WTC11 (cell line): ENCODE measurements around the gene MTA2.

Experiments
- CTCF ChIP-seq: fragments of 200-600 bp; IDR thresholded peaks from 2 replicates; pipeline ENCODE4 v1.8.0; 2022; ENCODE audit warnings: antibody characterized with exemption
- E2F1 ChIP-seq: sonication (generic); formaldehyde crosslinking; IDR thresholded peaks from 2 replicates; pipeline ENCODE4 v1.8.0; 2022; ENCODE audit warnings: mild to moderate bottlenecking, missing genetic modification reagents
- ETV6 ChIP-seq: sonication (generic); formaldehyde crosslinking; IDR thresholded peaks from 2 replicates; pipeline ENCODE4 v1.8.1; 2022; ENCODE audit warnings: mild to moderate bottlenecking, missing genetic modification reagents
- IRF2 ChIP-seq: sonication (generic); formaldehyde crosslinking; IDR thresholded peaks from 2 replicates; pipeline ENCODE4 v1.8.0; 2022; ENCODE audit warnings: low read depth, missing genetic modification reagents, borderline replicate concordance
- MAX ChIP-seq: sonication (generic); formaldehyde crosslinking; IDR thresholded peaks from 2 replicates; pipeline ENCODE4 v1.8.0; 2022; ENCODE audit warnings: mild to moderate bottlenecking, missing genetic modification reagents
- SMAD4 ChIP-seq: sonication (generic); formaldehyde crosslinking; IDR thresholded peaks from 2 replicates; pipeline ENCODE4 v1.8.0; 2022; ENCODE audit warnings: mild to moderate bottlenecking, missing genetic modification reagents
- ZNF138 ChIP-seq: sonication (generic); formaldehyde crosslinking; conservative IDR thresholded peaks from 2 replicates; pipeline ENCODE4 v1.8.1; 2022; ENCODE audit warnings: mild to moderate bottlenecking, moderate library complexity, missing genetic modification reagents
- ZNF232 ChIP-seq: sonication (generic); formaldehyde crosslinking; IDR thresholded peaks from 2 replicates; pipeline ENCODE4 v1.8.0; 2022; ENCODE audit warnings: mild to moderate bottlenecking, missing genetic modification reagents
- ZNF512 ChIP-seq: sonication (generic); formaldehyde crosslinking; IDR thresholded peaks from 2 replicates; pipeline ENCODE4 v1.8.1; 2022; ENCODE audit warnings: missing genetic modification reagents, borderline replicate concordance

- TF ChIP-seq ETV6 (CRISPR knock-in tag) (no peak), CTCF (no peak), IRF2 (CRISPR knock-in tag) (no peak), E2F1 (CRISPR knock-in tag) (no peak), ZNF512 (CRISPR knock-in tag) (no peak), ZNF232 (CRISPR knock-in tag) (no peak), ZNF138 (CRISPR knock-in tag) (no peak), SMAD4 (CRISPR knock-in tag) (no peak), MAX (CRISPR knock-in tag) (no peak)
Observed at GRCh38 chr11:62574363-62575071, 27.1 kb downstream of the MTA2 start.
